Kidney glomerular epithelial cell (primary cell): Measurements from ENCODE around the gene HAUS3.
A peak's percentile ranks its signal among the peaks of the same experiment; 100 is the strongest.
"Not testable (repeated sequence)": the region's sequence is repeated elsewhere in the genome, so short reads cannot be mapped to it uniquely, and the experiment has no call there.

Source experiments
- DNase-seq: peaks from one replicate; lab custom pipeline; 2025; lab: John Stamatoyannopoulos, UW

HAUS3 gene

DNA sequence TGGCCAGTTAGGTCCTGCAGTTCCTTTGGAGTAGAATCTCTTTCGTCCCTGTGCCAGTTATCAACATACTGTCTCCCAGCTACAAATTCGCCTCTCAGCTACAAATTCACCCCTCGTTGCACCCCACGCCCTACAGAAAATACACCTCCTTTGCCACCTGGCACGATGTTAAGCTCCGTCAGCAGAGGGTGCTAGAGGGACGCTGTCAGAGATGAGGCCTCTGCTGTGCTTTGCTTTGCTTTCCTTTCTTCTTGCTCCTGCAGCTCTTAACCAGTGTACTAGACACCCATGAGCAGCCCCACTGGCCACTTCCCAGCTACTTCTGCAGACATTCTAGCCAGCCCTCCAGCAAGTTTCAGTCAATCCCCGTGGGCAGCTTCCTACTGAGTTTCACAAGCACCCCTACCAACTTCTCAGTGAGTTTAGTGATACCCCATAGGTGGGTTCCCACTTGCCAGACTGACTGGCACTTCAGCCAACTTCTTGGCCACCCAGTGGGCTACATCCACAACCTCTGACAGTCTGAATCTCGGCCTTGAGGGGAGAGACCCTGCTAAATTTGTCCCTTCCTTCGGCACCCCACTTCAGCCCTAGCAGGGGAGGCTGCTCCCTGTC is 21.8 kb downstream of the HAUS3 start:
- peak; percentile 46 for DNase-seq

DNA sequence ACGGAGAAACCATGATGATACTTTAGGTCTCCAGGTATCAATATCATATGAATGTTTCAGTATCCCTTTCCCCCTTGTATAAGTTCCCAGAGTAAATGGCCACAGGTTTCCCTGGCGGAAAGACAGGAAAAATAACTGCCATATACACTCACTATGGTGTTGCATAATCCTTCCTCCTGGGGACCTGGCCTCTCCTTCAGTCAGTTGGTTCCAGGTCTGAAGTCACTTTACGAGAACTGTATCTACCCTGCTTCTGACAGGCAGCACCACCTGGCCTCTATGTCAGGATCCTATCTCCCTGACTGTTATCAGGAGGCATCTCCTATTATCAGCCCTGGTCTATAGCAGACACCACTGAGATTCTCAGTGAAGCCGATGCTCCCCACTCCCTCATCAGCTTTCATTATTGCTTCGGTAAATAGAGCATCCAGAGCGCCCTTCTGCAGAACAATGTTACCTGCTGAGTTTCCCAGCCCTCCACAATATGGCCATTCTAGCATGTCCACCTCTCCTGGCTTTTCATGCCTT is 22.6 kb downstream of the HAUS3 start:
- no peak for DNase-seq

DNA sequence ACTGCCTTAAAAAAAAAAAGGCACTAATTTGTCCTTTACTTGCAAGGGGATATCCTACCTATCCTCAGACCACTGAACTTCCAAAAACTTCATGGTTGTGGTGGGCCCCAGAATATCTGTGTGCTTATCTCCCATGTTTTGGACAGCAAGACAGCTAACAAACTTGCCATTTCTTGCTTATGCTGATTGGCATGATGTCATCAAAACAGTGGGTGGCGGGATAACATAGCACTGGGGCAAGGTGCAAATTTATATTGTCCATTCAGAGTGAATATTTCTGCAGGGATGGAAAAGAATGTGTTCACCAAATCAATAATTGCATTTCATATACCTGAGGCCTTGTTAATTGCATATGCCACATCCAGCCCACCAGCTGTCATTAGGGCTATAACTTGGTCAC is 23.5 kb downstream of the HAUS3 start:
- DNase-seq: no peak

DNA sequence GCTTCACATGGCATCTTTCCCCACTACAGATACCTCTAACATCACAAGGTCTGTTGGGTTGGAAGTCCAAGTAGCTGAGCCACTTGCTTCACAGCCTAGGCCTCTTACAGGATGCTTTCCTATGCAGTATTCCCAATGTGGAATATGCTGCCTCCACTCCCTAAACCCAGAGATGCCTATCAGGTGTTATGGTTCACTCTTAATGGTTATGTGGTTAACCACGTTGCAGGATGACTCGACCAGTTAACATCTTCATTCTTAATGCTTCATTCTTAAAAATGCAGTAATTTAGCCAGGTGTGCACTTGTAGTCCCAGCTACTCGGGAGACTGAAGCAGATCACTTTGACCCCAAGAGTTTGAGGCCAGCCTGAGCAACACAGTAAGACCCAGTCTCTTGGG is 24.2 kb downstream of the HAUS3 start:
- DNase-seq: peak; percentile 69

DNA sequence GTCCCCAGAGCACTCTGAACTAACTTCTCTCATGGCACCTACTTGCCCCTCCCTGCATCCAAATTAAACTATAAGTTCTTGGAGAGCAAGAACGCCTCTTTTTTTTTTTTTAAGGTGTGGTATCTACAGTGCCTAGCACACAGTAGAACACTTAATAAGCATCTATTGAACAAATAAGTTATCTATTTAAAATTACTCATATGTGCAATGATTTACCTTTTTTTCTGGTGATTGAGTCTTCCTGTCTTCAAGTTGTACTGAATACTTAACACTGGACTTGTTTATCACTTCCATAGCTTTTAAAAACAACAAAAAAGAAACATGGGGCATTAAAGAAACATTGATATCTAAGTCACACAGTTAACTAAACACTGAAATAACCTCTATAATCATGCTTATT is 29.1 kb downstream of the HAUS3 start:
- peak; percentile 30 for DNase-seq

DNA sequence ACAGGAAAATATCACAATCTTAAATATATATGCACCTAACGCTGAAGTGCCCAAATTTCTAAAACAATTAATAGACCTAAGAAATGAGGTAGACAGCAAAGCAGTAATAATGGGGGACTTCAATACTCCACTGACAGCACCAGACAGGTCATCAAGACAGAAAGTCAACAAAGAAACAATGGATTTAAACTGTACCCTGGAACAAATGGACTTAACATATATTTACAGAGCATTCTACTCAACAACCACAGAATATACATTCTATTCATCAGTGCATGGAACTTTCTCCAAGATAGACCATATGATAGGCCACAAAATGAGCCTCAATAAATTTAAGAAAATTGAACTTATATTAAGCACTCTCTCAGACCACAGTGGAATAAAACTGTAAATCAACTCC is 39.1 kb downstream of the HAUS3 start:
- not testable (repeated sequence) for DNase-seq

DNA sequence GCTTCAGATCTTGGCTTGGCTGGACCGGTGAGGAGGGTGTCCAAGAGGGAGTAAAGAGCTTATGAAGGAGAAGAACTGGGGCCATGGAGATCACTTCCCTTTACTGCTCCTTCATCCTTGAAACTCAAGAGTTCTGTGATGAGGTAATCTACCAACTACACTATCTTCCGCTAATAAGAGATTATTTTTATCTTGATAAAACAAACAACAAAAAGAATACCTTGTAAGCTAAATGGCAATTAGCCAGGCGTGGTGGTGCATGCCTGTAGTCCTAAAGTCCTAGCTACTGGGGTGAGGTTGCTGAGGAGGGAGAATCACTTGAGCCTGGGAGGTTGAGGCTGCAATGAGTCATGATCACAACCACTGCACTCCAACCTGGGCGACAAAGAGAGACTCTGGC is 47.4 kb downstream of the HAUS3 start:
- DNase-seq: no peak

DNA sequence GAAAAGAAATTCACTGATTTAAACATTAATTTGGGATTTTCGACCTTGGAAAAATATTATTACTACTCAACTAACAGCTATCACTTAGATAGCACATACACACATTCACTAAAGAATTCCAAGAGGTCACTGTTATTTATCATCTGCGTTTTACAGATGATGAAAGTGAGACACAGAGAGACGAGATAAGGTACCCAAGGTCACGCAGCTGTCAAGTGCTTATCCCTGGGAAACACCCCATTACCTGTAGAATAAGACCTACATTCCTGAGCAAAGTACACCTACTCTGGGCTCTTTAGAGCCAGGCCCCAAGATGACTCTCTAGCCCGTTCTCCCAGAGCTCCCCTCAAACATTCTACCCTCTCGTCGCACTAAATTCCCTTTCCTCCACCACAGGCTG is 48.6 kb downstream of the HAUS3 start:
- no peak for DNase-seq

DNA sequence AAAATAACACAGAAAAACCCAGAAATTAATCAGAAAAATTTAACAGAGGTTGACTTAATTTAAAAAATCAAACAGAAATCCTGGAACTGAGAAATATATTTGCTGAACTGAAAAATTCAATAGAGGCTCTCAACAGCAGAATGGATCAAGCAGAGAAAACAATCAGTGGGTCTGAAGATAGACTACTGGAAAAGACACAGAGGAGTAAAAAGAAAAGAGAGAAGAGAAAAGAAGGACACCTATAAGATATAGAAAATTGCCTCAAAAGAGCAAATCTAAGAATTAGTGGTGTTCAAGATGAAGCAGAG is 55.1 kb downstream of the HAUS3 start:
- no peak for DNase-seq

DNA sequence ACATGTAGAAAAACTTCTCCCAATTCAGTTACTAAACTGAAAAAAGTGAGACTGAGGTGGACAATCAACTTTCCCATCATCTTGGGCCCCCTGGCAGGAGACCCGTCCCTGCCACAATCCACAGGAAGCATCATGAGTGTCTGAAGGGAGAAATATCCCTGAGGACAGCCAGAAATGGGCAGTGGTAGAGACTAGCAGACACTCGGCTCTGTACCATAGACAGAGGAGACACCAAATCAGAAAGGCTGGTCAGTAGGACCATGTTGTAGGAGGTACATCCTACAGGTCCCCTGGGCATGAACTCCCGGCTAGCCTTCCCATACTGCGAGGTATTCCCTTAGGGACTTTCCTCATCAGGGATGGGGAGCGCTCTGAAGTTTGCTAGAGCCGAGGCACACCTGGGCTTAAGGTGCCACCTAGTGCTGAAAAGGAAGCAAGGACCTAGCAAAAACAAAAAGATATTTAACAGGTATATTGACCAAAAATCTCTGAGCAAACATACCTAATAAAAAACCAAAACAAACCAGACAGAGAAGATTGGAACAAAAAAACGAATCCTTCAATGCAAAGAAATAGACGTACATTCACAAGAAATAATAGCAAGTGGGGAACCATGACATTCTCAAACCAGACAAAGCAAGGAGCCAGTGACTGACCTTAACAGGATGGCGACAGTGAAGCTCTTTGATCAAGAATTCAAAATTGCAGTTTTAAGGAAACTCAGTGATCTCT is 55.6 kb downstream of the HAUS3 start:
- DNase-seq: no peak

DNA sequence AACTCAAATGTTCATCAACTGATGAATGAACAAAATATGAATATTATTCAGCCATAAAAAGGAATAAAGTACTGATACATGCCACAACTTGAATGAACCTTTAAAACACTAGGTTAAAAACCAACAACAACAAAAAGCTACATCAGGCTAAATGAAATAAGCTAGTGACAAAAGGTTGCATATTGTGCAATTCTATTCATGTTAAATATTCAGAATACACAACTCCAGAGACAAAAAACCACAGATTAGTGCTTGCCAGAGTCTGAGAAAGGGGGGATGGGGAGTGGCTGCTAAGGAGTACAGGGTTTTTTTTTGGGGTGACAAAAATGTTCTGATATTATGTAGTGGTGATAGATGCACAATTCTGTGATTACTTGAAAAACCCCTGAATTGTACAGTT is 58.5 kb downstream of the HAUS3 start:
- DNase-seq: no peak

DNA sequence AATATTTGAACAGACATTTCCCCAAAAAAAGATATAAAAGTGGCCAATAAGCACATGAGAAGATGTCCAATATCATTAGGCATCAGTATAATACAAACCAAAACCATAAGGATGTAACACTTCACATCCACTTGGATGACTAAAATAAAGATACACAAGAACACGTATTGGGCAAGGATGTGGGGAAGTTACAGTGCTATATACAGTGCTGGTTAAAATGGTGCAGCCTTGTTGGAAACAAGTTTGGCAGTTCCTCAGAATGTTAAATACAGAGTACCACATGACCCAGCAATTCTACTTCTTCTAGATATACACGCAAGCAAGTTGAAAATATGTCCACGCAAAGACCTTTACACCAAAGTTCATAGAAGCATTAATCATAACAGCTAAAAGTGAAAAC is 58.9 kb downstream of the HAUS3 start:
- DNase-seq: no peak

DNA sequence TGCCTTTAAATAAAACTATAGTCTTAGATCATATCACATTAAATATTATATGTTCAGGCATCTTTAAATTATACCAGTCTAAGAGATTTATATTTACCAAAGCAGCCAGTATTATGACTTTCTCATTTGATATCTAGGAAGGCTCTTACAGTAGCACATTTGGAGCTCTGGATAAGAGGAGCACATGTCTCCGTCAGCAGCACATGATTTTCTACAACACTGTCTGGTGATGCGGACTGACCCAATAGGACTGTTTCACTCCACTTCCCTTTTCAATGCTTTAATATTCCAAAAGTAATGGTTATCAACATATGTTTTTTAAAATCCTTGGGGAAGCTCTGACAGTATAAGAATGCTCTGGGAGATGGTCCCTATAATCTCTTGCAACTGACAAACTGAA is 61.5 kb downstream of the HAUS3 start:
- DNase-seq: no peak

DNA sequence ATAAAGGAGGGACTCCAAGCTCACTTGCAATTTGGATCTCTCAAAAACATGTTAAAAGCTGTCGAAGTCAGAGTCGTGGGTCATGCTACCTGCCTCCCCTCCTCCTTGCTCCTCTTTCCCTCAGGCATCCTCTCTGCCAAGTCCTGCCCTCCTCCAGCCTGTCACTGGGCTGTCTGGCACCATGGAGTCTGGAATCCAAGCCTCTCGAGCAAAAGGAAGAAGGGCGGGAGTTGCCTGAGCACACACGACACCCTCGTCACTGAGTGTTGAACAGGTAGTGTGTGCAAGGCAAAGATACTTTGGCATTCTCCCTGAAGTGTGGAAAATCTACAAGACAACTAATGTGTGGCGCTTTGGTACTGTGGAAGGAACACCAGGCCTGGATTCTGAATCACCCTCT is 62.2 kb downstream of the HAUS3 start:
- DNase-seq: no peak

DNA sequence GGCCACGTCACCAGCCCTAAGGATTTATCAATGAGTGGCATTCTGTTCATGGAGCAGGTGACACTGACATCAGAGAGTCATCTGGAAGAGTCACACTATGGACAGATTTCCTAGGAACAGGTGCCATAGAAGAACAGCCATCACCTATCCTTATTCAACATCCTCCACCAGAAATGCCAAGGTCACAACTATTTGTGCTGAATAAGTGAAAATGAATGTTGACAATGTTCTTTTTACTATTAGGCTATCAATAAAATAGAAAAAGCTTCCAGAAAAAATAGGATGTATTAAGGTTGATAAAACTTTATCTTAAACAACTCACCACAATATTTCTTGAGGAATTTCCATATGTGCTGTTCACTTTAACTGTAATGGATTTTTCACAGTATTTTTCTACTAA is 62.9 kb downstream of the HAUS3 start:
- DNase-seq: no peak
